A549 treated with GW870086 at 1 μM for 4 hours (cell line): ENCODE results near the gene SMOC2. TPM values are rescaled to one million over a fixed set of nuclear protein-coding genes. Genes with fewer than 3 reads are reported as not detected.

Experiments
- total RNA-seq: library from RNA; stranded (reverse); fragments of 200-300 nt; extraction: Qiagen RNA extraction; gene quantifications from 5 replicates; pipeline ENCODE4 v1.2.3, GENCODE V29; 2022; ENCODE audit warnings: low read depth

The SMOC2 gene
- not detected in 5 replicates for total RNA-seq

DNA sequence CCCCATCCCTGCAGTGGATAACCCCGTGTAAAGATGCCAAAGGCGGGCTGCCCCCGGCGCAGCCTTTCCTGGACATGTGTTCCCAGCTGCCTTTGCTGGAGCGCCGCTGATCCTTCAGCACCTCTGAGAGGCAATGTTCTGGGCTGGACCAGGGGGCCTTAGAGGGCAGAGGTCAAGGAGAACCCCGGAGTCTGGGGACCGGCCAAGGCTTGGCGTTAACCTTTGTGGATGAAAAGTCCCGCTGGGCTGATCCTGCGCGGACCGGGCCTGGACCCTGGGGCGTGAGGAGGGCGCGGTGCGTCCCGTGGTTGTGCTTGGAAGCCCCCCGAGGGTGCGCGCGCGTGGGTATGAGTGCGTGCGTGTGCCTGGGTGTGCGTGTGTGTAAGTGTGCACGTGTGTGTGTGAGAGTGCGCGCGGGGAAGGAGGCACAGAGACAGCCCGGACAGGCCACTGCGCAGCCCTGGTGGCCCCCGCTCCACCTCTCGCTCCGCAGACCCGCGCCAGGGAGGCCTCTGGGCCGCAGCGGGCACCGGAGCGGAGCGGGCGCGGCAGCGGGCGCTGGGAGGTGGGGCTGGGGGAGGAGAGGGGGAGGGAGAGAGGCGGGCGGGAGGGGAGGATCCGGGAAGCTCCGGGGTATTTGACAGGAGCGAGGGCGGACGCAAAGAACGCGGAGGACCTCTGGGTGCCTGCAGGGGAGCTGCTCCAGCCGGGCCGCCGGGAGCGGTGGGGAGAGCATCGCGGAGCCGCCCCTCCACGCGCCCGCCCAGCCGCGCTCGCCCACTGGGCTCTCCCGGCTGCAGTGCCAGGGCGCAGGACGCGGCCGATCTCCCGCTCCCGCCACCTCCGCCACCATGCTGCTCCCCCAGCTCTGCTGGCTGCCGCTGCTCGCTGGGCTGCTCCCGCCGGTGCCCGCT is at the start of gene SMOC2:
Gene SMOC2, plus strand, starts transcription at position 665 of the 914 bp plus-strand sequence. Its CDS starts 187 bp downstream, at position 852.

Other genes starting within 250 kb of the SMOC2 start
- 0.08 to 0.17 TPM (median 0.15 TPM) in 4 of 5 replicates, not detected in the other for gene DACT2, start 121.4 kb upstream of the SMOC2 start, total RNA-seq